GM18907 (cell line): ENCODE data around the gene WASF2.
A peak's percentile ranks its signal among the peaks of the same experiment; 100 is the strongest.
"Not testable (repeated sequence)": the region's sequence is repeated elsewhere in the genome, so short reads cannot be mapped to it uniquely, and the experiment has no call there.

ENCODE experiments used
- ATAC-seq: cut with Tn5 transposase; IDR thresholded peaks from one replicate; pipeline ENCODE4 v1.9.1; 2021; ENCODE audit warnings: mild to moderate bottlenecking, moderate library complexity; ENCODE audit not compliant: unreplicated experiment

WASF2 gene, protein sequence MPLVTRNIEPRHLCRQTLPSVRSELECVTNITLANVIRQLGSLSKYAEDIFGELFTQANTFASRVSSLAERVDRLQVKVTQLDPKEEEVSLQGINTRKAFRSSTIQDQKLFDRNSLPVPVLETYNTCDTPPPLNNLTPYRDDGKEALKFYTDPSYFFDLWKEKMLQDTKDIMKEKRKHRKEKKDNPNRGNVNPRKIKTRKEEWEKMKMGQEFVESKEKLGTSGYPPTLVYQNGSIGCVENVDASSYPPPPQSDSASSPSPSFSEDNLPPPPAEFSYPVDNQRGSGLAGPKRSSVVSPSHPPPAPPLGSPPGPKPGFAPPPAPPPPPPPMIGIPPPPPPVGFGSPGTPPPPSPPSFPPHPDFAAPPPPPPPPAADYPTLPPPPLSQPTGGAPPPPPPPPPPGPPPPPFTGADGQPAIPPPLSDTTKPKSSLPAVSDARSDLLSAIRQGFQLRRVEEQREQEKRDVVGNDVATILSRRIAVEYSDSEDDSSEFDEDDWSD

DNA sequence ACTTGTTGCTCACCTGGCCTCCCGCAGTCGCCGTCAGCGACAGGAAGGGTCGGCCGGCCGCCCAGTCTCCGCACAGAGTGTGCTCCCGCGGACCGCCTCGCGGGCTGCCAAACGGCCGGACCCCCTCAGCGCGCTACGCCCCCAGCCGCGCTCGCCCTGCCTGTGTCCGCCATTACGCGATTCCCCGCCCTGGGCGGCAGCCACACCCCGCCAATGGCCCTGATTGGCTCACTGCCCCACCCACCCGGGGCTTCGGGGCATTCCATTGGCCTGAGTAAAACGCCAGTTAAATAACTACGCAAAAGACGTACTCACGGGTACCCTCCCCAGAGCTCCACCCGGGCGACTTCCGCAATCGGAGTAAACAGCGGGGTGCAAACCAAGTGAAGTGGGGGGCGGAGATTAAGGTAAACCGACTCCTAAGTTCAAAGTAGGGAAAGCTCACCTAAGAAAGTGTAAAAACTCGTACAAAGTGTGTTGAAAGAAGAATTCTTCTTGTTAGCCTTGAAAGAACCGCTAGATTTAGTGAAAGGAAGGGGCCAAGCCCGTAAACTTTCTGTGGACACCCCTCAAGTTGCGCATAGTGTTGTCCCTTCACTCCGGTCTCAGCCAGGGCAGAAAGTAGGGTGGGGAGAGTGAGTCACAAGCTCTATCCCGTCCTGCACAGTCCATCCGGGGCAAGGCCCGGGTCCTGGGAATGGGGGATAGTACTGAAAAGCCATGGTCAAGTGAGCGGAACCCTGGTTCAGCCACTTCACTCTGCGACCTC lies at the start of gene WASF2:
Gene WASF2 (minus strand): TSS at position 195 of the 769 bp plus-strand sequence. CDS start 61,277 bp downstream, outside the sequence.
- peak; percentile 84 for ATAC-seq

GRCh38 chr1:27538793-27539192 lies 48.8 kb upstream of the WASF2 start:
- no peak for ATAC-seq

DNA sequence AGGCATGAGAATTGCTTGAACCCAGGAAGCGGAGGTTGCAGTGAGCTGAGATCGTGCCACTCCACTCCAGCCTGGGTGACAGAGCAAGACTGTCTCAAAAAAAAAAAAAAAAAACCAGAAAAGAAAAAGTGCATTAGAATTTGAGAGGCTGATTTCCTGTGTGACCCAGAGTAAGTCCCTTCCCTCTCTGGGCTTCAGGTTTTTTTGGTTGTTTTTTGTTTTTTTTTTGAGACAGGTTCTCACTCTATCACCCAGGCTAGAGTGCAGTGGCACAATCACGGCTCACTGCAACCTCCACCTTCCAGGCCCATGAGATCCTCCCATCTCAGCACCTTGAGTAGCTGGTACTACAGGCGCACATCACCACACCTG lies 48.3 kb upstream of the WASF2 start:
- ATAC-seq = not testable (repeated sequence)

GRCh38 chr1:27536767-27537166 lies 46.8 kb upstream of the WASF2 start:
- ATAC-seq = no peak

DNA sequence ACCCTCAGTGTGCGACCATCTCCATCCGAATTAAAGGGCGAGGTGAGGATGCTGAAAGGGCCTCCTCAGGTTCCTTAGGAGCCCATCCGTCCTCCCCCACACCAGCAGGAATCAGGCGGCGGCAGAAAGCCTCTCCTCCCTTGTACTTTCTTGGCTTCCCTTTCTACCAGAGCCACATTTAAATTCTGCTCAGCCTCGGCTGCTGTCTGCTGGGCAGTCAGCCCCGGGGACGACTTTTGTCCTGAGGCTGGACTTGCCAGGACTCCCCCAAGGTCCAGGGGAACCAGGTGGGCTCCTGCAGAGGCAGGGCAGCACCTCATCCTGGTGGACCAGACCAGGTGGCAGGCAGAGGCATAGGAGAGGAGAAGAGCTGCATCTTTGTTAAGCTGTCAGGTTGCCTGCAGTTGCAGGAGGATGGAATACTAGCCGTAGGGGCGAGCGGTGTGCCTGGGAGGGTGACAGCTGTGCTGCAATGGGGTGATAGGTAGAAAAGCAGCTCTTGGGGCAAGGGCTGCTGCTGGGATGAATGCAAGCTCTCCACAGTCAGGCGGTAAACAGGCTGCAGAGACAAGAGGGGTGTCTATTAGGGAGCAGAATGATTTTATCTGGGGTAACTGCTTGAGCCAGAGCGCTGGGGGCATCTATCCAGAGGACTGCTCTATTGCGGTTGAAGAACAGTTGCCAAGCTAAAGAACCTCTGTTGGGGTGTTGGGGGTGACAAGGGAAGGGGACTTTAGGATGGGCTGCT lies 46.2 kb upstream of the WASF2 start:
- ATAC-seq = no peak

DNA sequence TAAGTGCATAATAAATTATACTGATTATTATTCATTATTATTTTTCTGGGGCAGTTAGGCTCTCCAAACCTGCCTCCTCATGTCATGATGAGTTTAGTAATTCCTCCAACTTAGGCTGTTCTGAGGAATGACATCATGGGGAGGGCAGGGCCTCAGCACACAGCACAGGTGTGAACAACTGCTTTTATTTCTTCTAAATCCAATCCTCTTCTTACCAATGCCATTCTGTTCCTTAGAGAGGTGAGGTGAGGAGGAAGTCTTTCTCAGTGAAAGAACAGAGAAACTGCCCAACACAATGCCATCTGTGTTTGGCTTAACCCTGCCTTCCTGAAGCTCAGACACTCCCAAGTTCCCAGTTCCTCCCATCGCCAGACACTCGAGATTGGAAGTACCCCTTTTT lies 45.4 kb upstream of the WASF2 start:
- no peak for ATAC-seq

- no peak for ATAC-seq
Measured at GRCh38 chr1:27531959-27532685, 42.2 kb upstream of the WASF2 start.

DNA sequence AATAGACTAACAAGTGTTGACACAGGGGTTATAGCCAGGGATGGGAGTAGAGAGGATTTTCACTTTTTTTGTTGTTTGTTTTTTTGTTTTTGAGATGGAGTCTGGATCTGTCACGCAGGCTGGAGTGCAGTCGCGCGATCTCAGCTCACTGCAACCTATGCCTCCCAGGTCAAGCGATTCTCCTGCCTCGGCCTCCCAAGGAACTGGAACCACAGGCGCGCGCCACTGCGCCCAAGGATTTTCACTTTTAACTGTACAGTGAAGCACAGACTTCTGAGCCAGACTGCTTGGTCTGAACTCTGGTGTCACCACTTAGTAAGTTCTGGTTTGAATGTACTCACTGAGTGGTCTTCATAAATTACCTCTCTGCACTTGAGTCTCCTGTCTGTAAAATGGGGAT lies 40.2 kb upstream of the WASF2 start:
- ATAC-seq = no peak

DNA sequence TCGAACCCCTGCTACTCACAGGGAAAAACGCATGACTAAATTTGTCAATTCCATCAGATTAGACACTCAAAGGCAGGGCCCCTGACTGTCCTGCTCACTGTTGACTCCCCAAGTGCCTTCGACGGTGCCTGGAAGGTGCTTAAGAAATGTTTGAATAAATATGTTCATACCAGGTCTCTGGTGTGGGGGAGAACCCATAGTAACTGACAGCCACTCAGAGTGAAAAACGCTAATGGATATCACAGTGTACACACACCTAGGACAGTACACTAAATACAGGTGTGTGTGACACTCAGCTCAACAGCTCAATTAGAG lies 39.7 kb upstream of the WASF2 start:
- no peak for ATAC-seq

DNA sequence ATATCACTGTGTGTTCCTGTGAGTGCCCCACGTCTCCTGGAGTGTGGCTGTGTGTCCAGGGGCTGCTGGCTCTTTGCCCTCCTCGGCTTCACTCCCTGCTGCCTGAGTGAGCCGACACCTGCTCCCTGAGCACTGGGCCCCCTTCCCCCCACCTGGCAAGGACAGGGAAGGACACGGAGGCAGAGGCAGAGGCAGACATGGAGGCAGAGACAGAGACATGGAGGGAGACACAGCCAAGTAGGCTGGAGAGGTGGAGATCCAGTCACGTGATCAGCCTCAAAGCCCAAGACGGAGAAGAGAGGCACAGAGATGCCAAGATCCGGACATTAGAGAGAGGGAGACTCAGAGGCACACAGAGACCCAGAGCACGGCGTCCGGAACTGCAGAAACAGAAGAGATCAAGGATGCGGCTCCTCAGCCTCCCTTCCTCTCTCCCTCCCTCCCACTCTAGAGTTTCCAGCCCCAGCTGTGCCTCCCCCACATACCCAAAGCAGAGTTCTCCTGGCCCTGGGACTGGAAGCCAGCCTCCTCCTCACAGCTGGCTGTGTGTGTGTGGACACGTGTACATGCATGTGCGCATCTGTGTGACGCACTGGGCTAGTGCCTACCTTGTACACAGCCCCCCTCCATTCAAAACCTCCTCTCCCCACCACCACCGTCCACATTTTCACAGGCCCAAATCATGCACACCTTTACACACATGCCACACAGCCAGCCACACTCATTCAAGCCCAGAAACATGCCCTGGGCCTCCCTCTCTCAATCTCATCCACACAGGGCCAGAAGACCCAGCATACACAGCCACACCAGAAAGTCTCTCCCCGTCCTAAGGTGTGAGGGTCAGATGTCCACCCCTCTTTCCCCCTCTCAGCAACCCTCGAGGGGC lies 39.1 kb upstream of the WASF2 start:
- ATAC-seq = no peak

DNA sequence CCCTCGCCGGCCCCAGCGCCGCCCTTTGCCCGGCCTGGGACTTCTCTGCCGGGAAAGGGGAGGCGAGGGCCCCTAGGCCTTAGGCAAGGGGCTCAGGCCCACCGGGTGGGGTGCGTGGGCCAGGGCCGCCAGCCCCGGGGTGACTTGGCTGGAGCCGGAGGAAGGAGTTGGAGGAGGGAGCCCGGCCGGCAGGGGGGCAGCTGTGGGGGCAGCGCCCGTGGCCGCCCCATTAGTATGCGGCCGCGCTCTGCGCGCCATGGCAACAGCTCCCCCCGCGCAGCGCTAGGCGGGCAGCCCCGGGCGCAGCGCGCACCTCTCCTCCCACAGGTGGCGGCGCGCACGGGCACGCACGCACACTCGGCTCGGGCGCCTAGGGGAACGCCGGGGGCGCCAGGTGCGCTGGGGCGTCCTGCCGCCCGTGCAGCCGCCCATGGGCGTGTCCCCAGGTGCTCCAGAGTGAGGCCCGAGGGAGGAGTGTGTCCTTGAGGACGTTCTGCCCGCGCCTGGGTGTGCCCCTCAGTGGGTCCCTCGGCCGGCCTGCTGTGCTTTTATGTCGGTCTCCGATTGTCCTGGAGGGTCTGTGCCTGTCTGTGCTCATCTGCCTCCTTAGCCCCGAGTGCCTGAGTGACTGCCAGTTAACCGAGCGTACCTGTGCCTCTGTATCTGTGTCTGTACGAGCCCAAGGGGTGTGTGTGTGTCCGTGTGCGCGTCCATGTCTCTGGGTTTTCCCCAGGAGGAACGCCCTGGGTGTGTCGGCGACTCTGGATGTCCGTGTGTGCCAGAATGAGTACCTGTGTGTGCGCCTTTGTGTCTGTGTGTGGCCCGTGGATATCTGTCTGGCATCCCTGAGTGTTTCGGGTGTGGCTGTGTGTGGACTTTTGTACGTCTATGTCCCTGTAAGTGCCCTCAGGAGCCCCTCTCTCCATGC lies 38.2 kb upstream of the WASF2 start:
- ATAC-seq = peak; percentile 45

DNA sequence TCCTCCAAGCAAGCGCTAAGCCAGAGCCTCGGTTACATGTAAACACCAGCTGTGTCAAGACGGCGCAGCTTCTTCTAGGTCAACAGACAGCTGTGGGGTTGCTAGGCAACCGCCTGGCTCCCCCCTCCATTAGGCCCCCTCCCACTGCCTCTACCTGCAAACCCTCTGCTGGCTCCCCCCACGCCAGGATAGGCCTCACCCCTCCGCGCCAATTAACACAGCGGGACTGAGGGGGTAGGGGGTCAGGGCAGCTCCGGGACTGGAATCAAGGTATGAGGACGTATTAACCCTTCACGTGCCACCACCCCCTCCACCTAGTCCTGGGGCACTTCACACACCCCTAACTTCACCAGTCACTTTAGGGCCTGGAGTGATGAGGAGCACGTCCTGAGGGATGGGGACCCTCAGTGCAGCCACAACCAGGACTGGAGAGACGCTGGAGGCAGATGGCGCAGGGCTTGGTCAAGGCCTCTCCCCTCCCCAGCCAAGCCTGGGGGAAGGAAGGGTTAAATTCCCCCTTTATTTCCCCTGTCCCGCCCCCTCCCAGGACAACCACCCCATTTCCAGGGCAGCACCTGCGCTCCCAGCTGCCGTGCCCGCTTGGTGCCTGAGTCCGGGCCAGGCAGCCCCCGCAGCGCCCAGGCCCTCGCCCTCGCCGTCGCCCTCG lies 37.4 kb upstream of the WASF2 start:
- ATAC-seq = no peak

- no peak for ATAC-seq
Measured at GRCh38 chr1:27526569-27527222, 36.7 kb upstream of the WASF2 start.

GRCh38 chr1:27525296-27526272 lies 35.6 kb upstream of the WASF2 start:
- peak; percentile 49 for ATAC-seq

GRCh38 chr1:27523337-27524020 lies 33.5 kb upstream of the WASF2 start:
- ATAC-seq = no peak
